ENCODE data around the gene WDR91. TPM values are rescaled to one million over a fixed set of nuclear protein-coding genes. Genes with fewer than 3 reads are reported as not detected.

The WDR91 gene
- total RNA-seq, 1 donor from 2014 or later: 5.4 TPM

- Histone ChIP-seq H3K27me3 (ENCODE audit: low read depth) (no peaks in the 10 kb centered on the region), H3K36me3 (peaks cover 71% of the 10 kb centered on the region), H3K4me1 (no peaks in the 10 kb centered on the region), H3K9me3 (replicated peaks) (peaks cover 38% of the 10 kb centered on the region), H3K4me3 (no peak overlapping the region), H3K27ac (replicated peaks) (no peak overlapping the region)
- intact Hi-C loops (cut with micrococcal nuclease): no loop called here
- no peak for TF ChIP-seq CTCF (IDR thresholded peaks at IDR 0.05; ENCODE audit: borderline replicate concordance)
- DNase-seq: no peak
Measured at GRCh38 chr7:135181261-135181928, 29.9 kb downstream of the WDR91 start.

DNA sequence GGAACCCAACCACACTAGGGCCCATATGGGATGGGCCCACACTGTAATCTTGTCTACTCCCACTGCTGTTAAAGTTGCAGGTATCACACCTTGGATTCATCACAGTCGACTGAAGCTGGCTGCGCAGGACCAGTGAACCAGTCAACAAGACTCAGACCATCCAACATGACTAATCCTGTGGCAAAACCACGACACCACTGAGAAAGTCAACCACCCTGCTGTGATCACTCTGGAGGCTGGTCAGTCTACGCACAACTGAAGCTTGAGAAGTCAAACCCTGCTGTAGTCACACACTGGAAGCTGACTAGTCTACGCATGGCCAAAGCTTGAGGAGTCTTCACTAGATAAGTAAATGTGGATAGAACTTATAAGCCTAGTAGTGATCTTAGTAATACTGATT is 31.2 kb downstream of the WDR91 start:
- no peak for DNase-seq
- no peak for TF ChIP-seq CTCF (IDR thresholded peaks at IDR 0.05; ENCODE audit: borderline replicate concordance)
- intact Hi-C loops (cut with micrococcal nuclease): no loop called here
- H3K27me3 ChIP-seq (ENCODE audit: low read depth): no peaks in the 10 kb centered on the region
- H3K27ac ChIP-seq (replicated peaks): no peak overlapping the region
- no peak overlapping the region for H3K4me3 ChIP-seq
- H3K9me3 ChIP-seq (replicated peaks): peaks cover 38% of the 10 kb centered on the region
- H3K36me3 ChIP-seq: peaks cover 59% of the 10 kb centered on the region
- no peaks in the 10 kb centered on the region for H3K4me1 ChIP-seq

DNA sequence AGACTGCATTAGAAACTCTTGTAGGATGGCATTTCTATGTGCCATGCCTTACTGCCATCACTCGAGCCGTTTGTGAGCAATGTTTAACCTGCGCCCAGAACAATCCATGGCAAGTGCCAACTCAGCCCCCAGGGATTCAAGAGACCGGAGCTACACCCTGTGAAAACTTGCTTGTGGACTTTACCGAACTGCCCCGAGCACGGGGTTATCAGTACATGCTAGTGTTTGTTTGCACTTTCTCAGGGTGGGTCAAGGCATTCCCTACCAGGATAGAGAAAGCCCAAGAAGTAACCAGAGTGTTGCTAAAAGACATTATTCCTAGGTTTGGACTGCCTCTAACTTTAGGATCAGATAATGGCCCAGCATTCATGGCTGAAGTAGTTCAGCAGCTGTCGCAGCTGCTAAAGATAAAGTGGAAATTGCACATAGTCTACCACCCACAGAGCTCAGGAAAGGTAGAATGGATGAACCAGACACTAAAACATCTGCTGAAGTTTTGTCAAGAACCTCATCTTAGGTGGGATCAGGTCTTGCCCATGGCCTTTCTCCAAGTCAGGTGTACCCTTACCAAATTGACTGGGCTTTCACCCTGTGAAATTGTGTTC is 31.9 kb downstream of the WDR91 start:
- Histone ChIP-seq H3K36me3 (peaks cover 52% of the 10 kb centered on the region), H3K4me3 (no peak overlapping the region), H3K27ac (replicated peaks) (no peak overlapping the region), H3K27me3 (ENCODE audit: low read depth) (no peaks in the 10 kb centered on the region), H3K9me3 (replicated peaks) (peaks cover 38% of the 10 kb centered on the region), H3K4me1 (no peaks in the 10 kb centered on the region)
- intact Hi-C loops (cut with micrococcal nuclease): loop anchor here (10.0 kb wide), 1 partner anchor 195 kb away; the partner anchor contains the start of gene AGBL3
- TF ChIP-seq CTCF (IDR thresholded peaks at IDR 0.05; ENCODE audit: borderline replicate concordance): no peak
- no peak for DNase-seq

GRCh38 chr7:135178364-135178763 is 33.0 kb downstream of the WDR91 start:
- H3K9me3 ChIP-seq (replicated peaks): peaks cover 38% of the 10 kb centered on the region
- no peak for TF ChIP-seq CTCF (IDR thresholded peaks at IDR 0.05; ENCODE audit: borderline replicate concordance)
- DNase-seq: no peak
- peaks cover 42% of the 10 kb centered on the region for H3K36me3 ChIP-seq
- no peaks in the 10 kb centered on the region for H3K27me3 ChIP-seq (ENCODE audit: low read depth)
- no peak overlapping the region for H3K27ac ChIP-seq (replicated peaks)
- H3K4me3 ChIP-seq: no peak overlapping the region
- H3K4me1 ChIP-seq: no peaks in the 10 kb centered on the region
- intact Hi-C loops (cut with micrococcal nuclease): loop anchor here (10.0 kb wide), 1 partner anchor 194 kb away; the partner anchor contains the start of gene AGBL3

GRCh38 chr7:135177028-135177696 is 34.2 kb downstream of the WDR91 start:
- H3K27ac ChIP-seq (replicated peaks): no peak overlapping the region
- intact Hi-C loops (cut with micrococcal nuclease): loop anchor here (10.0 kb wide), 1 partner anchor 192 kb away; the partner anchor contains the start of gene AGBL3

More at GRCh38 chr7:135177028-135177696, 34.2 kb downstream of the WDR91 start:
- no peak for DNase-seq
- Histone ChIP-seq H3K4me3 (no peak overlapping the region), H3K36me3 (peaks cover 30% of the 10 kb centered on the region), H3K4me1 (no peaks in the 10 kb centered on the region), H3K9me3 (replicated peaks) (peaks cover 26% of the 10 kb centered on the region), H3K27me3 (ENCODE audit: low read depth) (no peaks in the 10 kb centered on the region)
- TF ChIP-seq CTCF (IDR thresholded peaks at IDR 0.05; ENCODE audit: borderline replicate concordance): no peak
